Mammary epithelial cell (primary cell): ENCODE measurements around the gene LDAH.

ENCODE experiments used
- CTCF ChIP-seq, 2 donors: IDR thresholded peaks in 1 of 2; conservative IDR thresholded peaks in 1 of 2; 2 replicates each; pipeline ENCODE4 v1.5.1; 2011 to 2012; ENCODE audit warnings: inconsistent platforms in 2 of 2, low read length in 2 of 2, mild to moderate bottlenecking in 2 of 2, control low read depth in 1 of 2, low read depth in 1 of 2; ENCODE audit not compliant: insufficient read depth in 1 of 2; ENCODE audit errors: extremely low read depth in 1 of 2
- EZH2 ChIP-seq: IDR thresholded peaks from 2 replicates; pipeline ENCODE4 v1.6.1; 2012; ENCODE audit warnings: low read length, inconsistent platforms, borderline replicate concordance

DNA sequence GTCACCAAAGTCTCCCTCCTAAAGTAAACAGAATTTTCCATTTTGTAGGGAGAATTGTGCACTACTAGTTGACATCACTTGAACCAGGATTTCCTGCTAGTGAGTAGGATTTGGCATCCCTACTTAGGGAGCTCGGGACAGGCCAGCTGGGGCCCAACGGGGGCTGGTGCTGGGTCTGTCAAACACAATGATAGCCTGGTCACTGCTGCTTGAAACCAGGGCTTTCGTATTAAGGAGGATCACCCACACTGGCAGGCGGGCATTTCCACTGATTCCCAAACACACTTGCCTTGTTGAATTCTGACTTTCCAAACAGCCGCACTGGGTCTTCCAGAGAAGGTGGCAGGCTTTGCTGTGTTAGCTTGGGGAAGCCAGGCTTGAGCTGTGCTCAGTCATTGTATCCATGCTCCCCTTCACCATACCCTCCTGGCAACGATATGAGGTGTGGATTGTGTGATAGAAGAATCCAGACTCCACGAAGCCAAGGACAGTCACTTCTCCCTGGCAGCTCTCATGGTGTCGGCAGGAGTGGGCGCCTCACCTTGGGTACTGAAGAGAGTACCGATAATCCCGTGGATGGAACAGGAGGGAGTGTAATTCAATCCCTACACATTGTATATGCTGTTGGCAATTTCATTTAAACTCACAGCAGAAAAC is 148.5 kb downstream of the LDAH start:
- no peak for TF ChIP-seq CTCF (conservative IDR thresholded peaks at IDR 0.05 in 1 of 2, IDR thresholded peaks at IDR 0.05 in 1 of 2; ENCODE audit: extremely low read depth in 1 of 2, insufficient read depth in 1 of 2, low read depth in 1 of 2, low read length in 2 of 2)
- no peak for TF ChIP-seq EZH2
